Nephron progenitor cell (in vitro differentiated cells): Measurements from ENCODE around the gene BEX3.

Experiments used
- DNase-seq: peaks from one replicate; pipeline ENCODE4 v3.0.0; 2021
- H3K27ac Mint-ChIP-seq: 2 replicates; pipeline ENCODE4 v1.8.0; 2021; ENCODE audit warnings: mild to moderate bottlenecking, moderate library complexity, mixed read lengths
- H3K27me3 Mint-ChIP-seq: 2 replicates; pipeline ENCODE4 v1.8.0; 2021; ENCODE audit warnings: mild to moderate bottlenecking, low read depth, mixed read lengths; ENCODE audit not compliant: poor library complexity
- H3K36me3 Mint-ChIP-seq: 2 replicates; pipeline ENCODE4 v1.8.0; 2021; ENCODE audit warnings: low read depth, mixed read lengths
- H3K4me1 Mint-ChIP-seq: 2 replicates; pipeline ENCODE4 v1.8.0; 2021; ENCODE audit warnings: mixed read lengths
- H3K4me3 Mint-ChIP-seq: 2 replicates; pipeline ENCODE4 v1.8.0; 2021; ENCODE audit warnings: mild to moderate bottlenecking, moderate library complexity, mixed read lengths
- H3K9me3 Mint-ChIP-seq: 2 replicates; pipeline ENCODE4 v1.8.0; 2021; ENCODE audit warnings: mild to moderate bottlenecking, moderate library complexity, mixed read lengths
- CTCF ChIP-seq: fragments of 200-600 bp; sonication (generic); IDR thresholded peaks from 2 replicates; pipeline ENCODE4 v1.5.0; 2021; ENCODE audit warnings: antibody characterized with exemption

The BEX3 gene

GRCh38 chrX:103369479-103369878, 6.9 kb upstream of the BEX3 start:
- TF ChIP-seq CTCF = no peak
- no peak for DNase-seq
- H3K9me3 Mint-ChIP-seq = peaks cover 39% of the 10 kb centered on the region
- H3K27me3 Mint-ChIP-seq = no peaks in the 10 kb centered on the region
- no peak overlapping the region for H3K4me3 Mint-ChIP-seq
- no peak overlapping the region for H3K27ac Mint-ChIP-seq
- no peaks in the 10 kb centered on the region for H3K36me3 Mint-ChIP-seq
- H3K4me1 Mint-ChIP-seq = peaks cover 12% of the 10 kb centered on the region

- no peak for TF ChIP-seq CTCF
- Mint-ChIP-seq H3K9me3 (peaks cover 25% of the 10 kb centered on the region), H3K4me3 (no peak overlapping the region), H3K27me3 (no peaks in the 10 kb centered on the region), H3K4me1 (peaks cover 17% of the 10 kb centered on the region), H3K27ac (no peak overlapping the region), H3K36me3 (peaks cover 8% of the 10 kb centered on the region)
- no peak for DNase-seq
Observed at GRCh38 chrX:103372886-103373285, 3.5 kb upstream of the BEX3 start.

- Mint-ChIP-seq H3K4me1 (peaks cover 17% of the 10 kb centered on the region), H3K27ac (no peak overlapping the region), H3K36me3 (peaks cover 11% of the 10 kb centered on the region), H3K27me3 (no peaks in the 10 kb centered on the region), H3K9me3 (peaks cover 26% of the 10 kb centered on the region), H3K4me3 (no peak overlapping the region)
- DNase-seq = no peak
- TF ChIP-seq CTCF = no peak
Observed at GRCh38 chrX:103373581-103373980, 2.8 kb upstream of the BEX3 start.

GRCh38 chrX:103376979-103377324, 614 bp downstream of the BEX3 start:
- Mint-ChIP-seq H3K4me1 (peaks cover 19% of the 10 kb centered on the region), H3K4me3 (peak overlapping the region; percentile 91), H3K27ac (peak overlapping the region; percentile 88), H3K9me3 (peaks cover 22% of the 10 kb centered on the region), H3K27me3 (no peaks in the 10 kb centered on the region), H3K36me3 (peaks cover 21% of the 10 kb centered on the region)
- TF ChIP-seq CTCF = no peak
- peak; percentile 39 for DNase-seq

GRCh38 chrX:103378990-103379389, 2.7 kb downstream of the BEX3 start:
- H3K4me3 Mint-ChIP-seq = peak overlapping the region; percentile 69
- H3K4me1 Mint-ChIP-seq = peaks cover 19% of the 10 kb centered on the region
- peaks cover 32% of the 10 kb centered on the region for H3K36me3 Mint-ChIP-seq
- no peaks in the 10 kb centered on the region for H3K27me3 Mint-ChIP-seq
- H3K9me3 Mint-ChIP-seq = peaks cover 32% of the 10 kb centered on the region
- TF ChIP-seq CTCF = no peak
- peak overlapping the region; percentile 73 for H3K27ac Mint-ChIP-seq
- DNase-seq = no peak

- no peaks in the 10 kb centered on the region for H3K27me3 Mint-ChIP-seq
- H3K9me3 Mint-ChIP-seq = peaks cover 30% of the 10 kb centered on the region
- no peak for DNase-seq
- TF ChIP-seq CTCF = no peak
- peaks cover 24% of the 10 kb centered on the region for H3K36me3 Mint-ChIP-seq
- no peak overlapping the region for H3K27ac Mint-ChIP-seq
- H3K4me3 Mint-ChIP-seq = no peak overlapping the region
- H3K4me1 Mint-ChIP-seq = peaks cover 10% of the 10 kb centered on the region
Observed at GRCh38 chrX:103382877-103383276, 6.5 kb downstream of the BEX3 start.
